ENCODE results near the gene LRTM1. TPM values are rescaled to one million over a fixed set of nuclear protein-coding genes. Genes with fewer than 3 reads are reported as not detected.

The LRTM1 gene
- total RNA-seq, 1 experiment from 2014 or later: not detected

GRCh38 chr3:54941690-54942362, 14.0 kb upstream of the LRTM1 start:
- H3K27ac Mint-ChIP-seq: no peak overlapping the region; a peak in 1 of 7 replicates
- Histone ChIP-seq H3K4ac (ENCODE audit: low read depth, low read length) (no peak overlapping the region), H2BK15ac (ENCODE audit: low read depth, low read length) (no peak overlapping the region), H2AFZ (ENCODE audit: low read length) (no peak overlapping the region), H2BK20ac (ENCODE audit: low read depth, low read length, poor library complexity, severe bottlenecking) (no peak overlapping the region), H3K4me1 (ENCODE audit: insufficient read depth, low read length) (no peaks in the 10 kb centered on the region), H4K91ac (ENCODE audit: insufficient read length, low read depth, low read length) (no peak overlapping the region), H3K9ac (ENCODE audit: extremely low read depth, insufficient read length, low read length) (no peak overlapping the region), H3K79me2 (ENCODE audit: insufficient read depth, low read length) (no peaks in the 10 kb centered on the region), H3K23ac (ENCODE audit: insufficient read length, low read depth, low read length) (no peak overlapping the region), H3K79me1 (ENCODE audit: insufficient read depth, low read depth, low read length, poor library complexity, severe bottlenecking) (no peaks in the 10 kb centered on the region), H3K18ac (ENCODE audit: insufficient read length, low read depth, low read length) (no peak overlapping the region), H2AK5ac (ENCODE audit: insufficient read length, low read length) (no peak overlapping the region), H3K56ac (ENCODE audit: insufficient read length, low read depth, low read length) (no peak overlapping the region), H4K8ac (replicated peaks; ENCODE audit: insufficient read length, low read depth, low read length) (no peak overlapping the region), H3K23me2 (ENCODE audit: insufficient read length, low read depth, low read length, poor library complexity, severe bottlenecking) (no peaks in the 10 kb centered on the region), H3K9me3 (ENCODE audit: control insufficient read depth, low read depth, low read length) (no peaks in the 10 kb centered on the region), H2BK120ac (ENCODE audit: low read depth, low read length, poor library complexity, severe bottlenecking) (no peak overlapping the region), H3K14ac (ENCODE audit: insufficient read depth, low read length) (no peak overlapping the region), H3T11ph (ENCODE audit: low read length) (no peak overlapping the region), H2BK5ac (ENCODE audit: insufficient read length, low read length) (no peak overlapping the region), H3K27me3 (ENCODE audit: insufficient read depth, low read length) (no peaks in the 10 kb centered on the region), H3K27ac (ENCODE audit: insufficient read length, low read depth, low read length) (no peak overlapping the region), H3K4me2 (ENCODE audit: insufficient read depth, insufficient read length, low read length) (no peak overlapping the region), H4K20me1 (ENCODE audit: control insufficient read depth, insufficient read depth, insufficient read length) (no peaks in the 10 kb centered on the region), H2BK12ac (ENCODE audit: insufficient read length, low read depth, low read length) (no peak overlapping the region), H4K5ac (ENCODE audit: insufficient read length, low read depth, low read length) (peak overlapping the region; percentile 26)
- TF ChIP-seq CTCF (conservative IDR thresholded peaks at IDR 0.05): no peak
- H3K4me3 Mint-ChIP-seq: no peak overlapping the region
- peaks cover 8 to 12% of the 10 kb centered on the region in 2 experiments for H3K4me1 Mint-ChIP-seq
- H3K9me3 Mint-ChIP-seq: no peaks in the 10 kb centered on the region
- WGBS (ENCODE audit: extremely low coverage, insufficient read length, low lambda C conversion rate): no CpG with 5 or more reads among the region's 7 CpGs
- H3K27me3 Mint-ChIP-seq (ENCODE audit: low read depth): no peaks in the 10 kb centered on the region
- no peak for DNase-seq
- no peaks in the 10 kb centered on the region for H3K36me3 Mint-ChIP-seq (ENCODE audit: insufficient read depth in 1 of 3, low read depth in 3 of 3)

All from H9 (cell line).